Fibroblast of villous mesenchyme (primary cell): ENCODE measurements around the gene HTR5A. TPM values are rescaled to one million over a fixed set of nuclear protein-coding genes. Genes with fewer than 3 reads are reported as not detected.

Source experiments
- DNase-seq: peaks from one replicate; pipeline ENCODE4 v3.0.0-alpha.2; 2010; ENCODE audit warnings: low read depth
- H3K4me3 ChIP-seq: 2 replicates; pipeline ENCODE4 v1.5.1; 2011; ENCODE audit warnings: low read depth, mild to moderate bottlenecking, low read length
- total RNA-seq: library from RNA; depleted of rRNA; stranded (reverse); fragments of >200 nt; gene quantifications from 2 replicates; pipeline ENCODE4 v1.2.3, GENCODE V29; 2012
- TF ChIP-seq, protein P1 (sequence below): IDR thresholded peaks from 2 replicates; pipeline ENCODE4 v1.5.1; 2012; ENCODE audit warnings: low read depth, mild to moderate bottlenecking, low read length; ENCODE audit not compliant: insufficient read depth

Gene HTR5A
- total RNA-seq, 1 donor: not detected

GRCh38 chr7:155073922-155074321, 3.8 kb downstream of the HTR5A start:
- no peak for DNase-seq
- no peak overlapping the region for H3K4me3 ChIP-seq
- TF ChIP-seq, protein P1, sequence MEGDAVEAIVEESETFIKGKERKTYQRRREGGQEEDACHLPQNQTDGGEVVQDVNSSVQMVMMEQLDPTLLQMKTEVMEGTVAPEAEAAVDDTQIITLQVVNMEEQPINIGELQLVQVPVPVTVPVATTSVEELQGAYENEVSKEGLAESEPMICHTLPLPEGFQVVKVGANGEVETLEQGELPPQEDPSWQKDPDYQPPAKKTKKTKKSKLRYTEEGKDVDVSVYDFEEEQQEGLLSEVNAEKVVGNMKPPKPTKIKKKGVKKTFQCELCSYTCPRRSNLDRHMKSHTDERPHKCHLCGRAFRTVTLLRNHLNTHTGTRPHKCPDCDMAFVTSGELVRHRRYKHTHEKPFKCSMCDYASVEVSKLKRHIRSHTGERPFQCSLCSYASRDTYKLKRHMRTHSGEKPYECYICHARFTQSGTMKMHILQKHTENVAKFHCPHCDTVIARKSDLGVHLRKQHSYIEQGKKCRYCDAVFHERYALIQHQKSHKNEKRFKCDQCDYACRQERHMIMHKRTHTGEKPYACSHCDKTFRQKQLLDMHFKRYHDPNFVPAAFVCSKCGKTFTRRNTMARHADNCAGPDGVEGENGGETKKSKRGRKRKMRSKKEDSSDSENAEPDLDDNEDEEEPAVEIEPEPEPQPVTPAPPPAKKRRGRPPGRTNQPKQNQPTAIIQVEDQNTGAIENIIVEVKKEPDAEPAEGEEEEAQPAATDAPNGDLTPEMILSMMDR: no peak

- no peak for DNase-seq
- H3K4me3 ChIP-seq: no peak overlapping the region
- TF ChIP-seq, protein P1: no peak
Measured at GRCh38 chr7:155084021-155084420, 13.9 kb downstream of the HTR5A start.

DNA sequence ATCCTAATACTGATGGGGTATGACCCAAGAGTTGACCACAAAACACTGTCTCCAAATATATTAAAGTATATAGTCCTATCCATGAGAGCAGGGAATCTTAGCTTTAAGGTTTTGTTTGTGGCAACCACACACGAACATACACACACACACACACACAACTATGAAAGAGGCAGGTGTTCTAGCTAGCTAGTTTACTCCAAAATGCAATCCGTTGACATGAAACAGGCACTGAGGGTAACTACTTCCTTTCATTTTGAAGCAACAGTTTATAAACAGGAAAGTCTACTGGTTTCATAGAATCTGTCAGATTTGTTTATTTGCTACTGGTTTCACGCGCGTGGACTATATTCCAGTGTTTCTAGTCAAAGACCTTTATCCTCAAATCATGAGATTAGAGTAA, 14.8 kb downstream of the HTR5A start:
- DNase-seq: no peak
- no peak overlapping the region for H3K4me3 ChIP-seq
- TF ChIP-seq, protein P1: no peak

GRCh38 chr7:155090684-155091083, 20.6 kb downstream of the HTR5A start:
- H3K4me3 ChIP-seq: no peak overlapping the region
- TF ChIP-seq, protein P1: no peak
- DNase-seq: no peak

- no peak overlapping the region for H3K4me3 ChIP-seq
- TF ChIP-seq, protein P1: no peak
Measured at GRCh38 chr7:155093596-155093995, 23.5 kb downstream of the HTR5A start.

DNA sequence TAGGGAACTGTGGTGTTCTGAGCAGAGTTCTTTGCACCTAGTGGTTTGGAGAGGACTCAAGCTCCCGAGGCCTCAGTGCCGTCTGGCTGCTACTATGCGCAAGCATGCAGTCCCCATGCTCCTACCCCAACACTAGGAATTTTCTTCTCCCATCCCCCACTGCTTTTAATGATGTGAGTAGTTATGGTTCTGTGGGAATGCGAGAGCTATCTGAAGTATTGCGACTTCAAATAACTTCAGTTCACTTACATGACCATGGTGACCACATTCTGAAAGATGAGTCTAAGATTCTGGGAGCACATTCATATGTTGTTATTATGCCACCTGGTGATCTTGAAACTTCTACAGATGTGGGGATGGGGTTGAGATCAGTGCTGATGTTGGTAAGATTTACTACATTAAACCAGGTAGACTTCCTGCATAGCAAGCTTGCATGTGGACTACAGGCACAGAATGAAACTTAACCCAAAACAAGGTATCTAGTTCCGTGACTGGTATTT, 24.6 kb downstream of the HTR5A start:
- TF ChIP-seq, protein P1: no peak
- DNase-seq: no peak
- H3K4me3 ChIP-seq: no peak overlapping the region

More at GRCh38 chr7:155093596-155093995, 23.5 kb downstream of the HTR5A start:
- DNase-seq: no peak

GRCh38 chr7:155097338-155097737, 27.2 kb downstream of the HTR5A start:
- H3K4me3 ChIP-seq: no peak overlapping the region
- TF ChIP-seq, protein P1: no peak

More at GRCh38 chr7:155097338-155097737, 27.2 kb downstream of the HTR5A start:
- no peak for DNase-seq
